Sigmoid colon (tissue), 4 donors: Measurements from ENCODE around the gene GALNS.

Experiments
- CTCF ChIP-seq, 4 experiments: fragments of 450-650 bp in 3 of 4; fragments of 200-600 bp in 1 of 4; IDR thresholded peaks; one replicate each; pipeline ENCODE4 v1.5.1; 2016 to 2019; ENCODE audit warnings: antibody characterized with exemption in 4 of 4, mild to moderate bottlenecking in 3 of 4, moderate library complexity in 2 of 4
- EP300 ChIP-seq, 4 donors: sonication (generic); formaldehyde crosslinking; IDR thresholded peaks; one replicate each; pipeline ENCODE4 v1.6.1; 2017; ENCODE audit warnings: antibody characterized with exemption in 4 of 4
- POLR2A ChIP-seq, 2 donors: fragments of 450-650 bp; IDR thresholded peaks; one replicate each; pipeline ENCODE4 v1.6.1; 2016; ENCODE audit warnings: antibody characterized with exemption in 2 of 2, mild to moderate bottlenecking in 2 of 2, moderate library complexity in 2 of 2
- POLR2AphosphoS5 ChIP-seq, 4 donors: sonication (generic); formaldehyde crosslinking; IDR thresholded peaks; one replicate each; pipeline ENCODE4 v1.6.1; 2017; ENCODE audit warnings: antibody characterized with exemption in 4 of 4

GRCh38 chr16:88882358-88883030 lies 25.7 kb upstream of the GALNS start:
- TF ChIP-seq CTCF (IDR thresholded peaks at IDR 0.05) (no peak), POLR2A (IDR thresholded peaks at IDR 0.05) (no peak), EP300 (IDR thresholded peaks at IDR 0.05) (no peak), POLR2AphosphoS5 (IDR thresholded peaks at IDR 0.05) (no peak)
